Liver (tissue), 9 donors: ENCODE measurements around the gene KCNG1. TPM values are rescaled to one million over a fixed set of nuclear protein-coding genes. Genes with fewer than 3 reads are reported as not detected.
"Not testable (repeated sequence)": the region's sequence is repeated elsewhere in the genome, so short reads cannot be mapped to it uniquely, and the experiment has no call there.

Experiments
- DNase-seq: peaks from one replicate; pipeline ENCODE4 v3.0.0-alpha.2; 2017; ENCODE audit warnings: low spot score
- H3K27ac ChIP-seq, 2 donors: one replicate each; pipeline ENCODE4 v1.7.0; 2013; ENCODE audit warnings: inconsistent platforms in 2 of 2, low read length in 2 of 2, control low read depth in 1 of 2, low read depth in 1 of 2, mild to moderate bottlenecking in 1 of 2
- H3K27me3 ChIP-seq, 4 donors: one replicate each; pipeline versions ENCODE4 v1.6.1 to v1.7.0; 2013; ENCODE audit warnings: low read length in 3 of 4, inconsistent platforms in 1 of 4, mild to moderate bottlenecking in 1 of 4, moderate library complexity in 1 of 4; ENCODE audit not compliant: control insufficient read depth in 4 of 4, insufficient read depth in 4 of 4
- H3K36me3 ChIP-seq, 4 donors: one replicate each; pipeline versions ENCODE4 v1.6.1 to v1.7.0; 2013; ENCODE audit warnings: low read length in 3 of 4, mild to moderate bottlenecking in 3 of 4, low read depth in 1 of 4, moderate library complexity in 1 of 4; ENCODE audit not compliant: control insufficient read depth in 4 of 4, insufficient read depth in 3 of 4
- H3K4me1 ChIP-seq, 4 donors: one replicate each; pipeline versions ENCODE4 v1.6.1 to v1.7.0; 2013; ENCODE audit warnings: low read length in 3 of 4, mild to moderate bottlenecking in 3 of 4, moderate library complexity in 1 of 4; ENCODE audit not compliant: control insufficient read depth in 4 of 4, insufficient read depth in 4 of 4
- H3K4me3 ChIP-seq, 3 donors: one replicate each; pipeline versions ENCODE4 v1.6.1 to v1.7.0; 2013; ENCODE audit warnings: low read length in 3 of 3, control low read depth in 1 of 3, low read depth in 1 of 3, mild to moderate bottlenecking in 1 of 3
- H3K9ac ChIP-seq, 2 donors: one replicate each; pipeline ENCODE4 v1.7.0; 2013; ENCODE audit warnings: low read length in 2 of 2, mild to moderate bottlenecking in 2 of 2, moderate library complexity in 2 of 2, control low read depth in 1 of 2, low read depth in 1 of 2
- H3K9me3 ChIP-seq, 4 donors: one replicate each; pipeline versions ENCODE4 v1.6.1 to v1.7.0; 2013; ENCODE audit warnings: low read length in 3 of 4; ENCODE audit not compliant: control insufficient read depth in 4 of 4
- ATF3 ChIP-seq: IDR thresholded peaks from 2 replicates; pipeline ENCODE4 v1.6.1; 2016; ENCODE audit warnings: antibody characterized with exemption
- CTCF ChIP-seq: fragments of 150-350 bp; IDR thresholded peaks from 2 replicates; pipeline ENCODE4 v1.5.1; 2017; ENCODE audit warnings: improper control_type of control experiment, low read depth, low read length; ENCODE audit not compliant: missing input control
- EGR1 ChIP-seq, 2 donors: IDR thresholded peaks; 2 replicates each; pipeline ENCODE4 v1.6.1; 2016 to 2018; ENCODE audit warnings: antibody characterized with exemption in 2 of 2, low read depth in 2 of 2
- FOXA1 ChIP-seq: IDR thresholded peaks from 2 replicates; pipeline ENCODE4 v1.6.1; 2016; ENCODE audit warnings: antibody characterized with exemption
- FOXA2 ChIP-seq: IDR thresholded peaks from 2 replicates; pipeline ENCODE4 v1.6.1; 2016; ENCODE audit warnings: antibody characterized with exemption
- GABPA ChIP-seq, 2 donors: IDR thresholded peaks in 1 of 2; conservative IDR thresholded peaks in 1 of 2; 2 replicates each; pipeline ENCODE4 v1.6.1; 2016; ENCODE audit warnings: antibody characterized with exemption in 2 of 2, mild to moderate bottlenecking in 1 of 2, moderate library complexity in 1 of 2
- HNF4A ChIP-seq, 2 donors: conservative IDR thresholded peaks; 2 replicates each; pipeline ENCODE4 v1.6.1; 2016; ENCODE audit warnings: antibody characterized with exemption in 2 of 2, mild to moderate bottlenecking in 2 of 2
- HNF4G ChIP-seq: IDR thresholded peaks from 2 replicates; pipeline ENCODE4 v1.6.1; 2016; ENCODE audit warnings: antibody characterized with exemption
- JUND ChIP-seq, 2 donors: IDR thresholded peaks; 2 replicates each; pipeline ENCODE4 v1.6.1; 2016; ENCODE audit warnings: antibody characterized with exemption in 2 of 2
- MAX ChIP-seq: IDR thresholded peaks from 2 replicates; pipeline ENCODE4 v1.6.1; 2016; ENCODE audit warnings: antibody characterized with exemption
- NR2F2 ChIP-seq: IDR thresholded peaks from 2 replicates; pipeline ENCODE4 v1.6.1; 2016; ENCODE audit warnings: antibody characterized with exemption
- RAD21 ChIP-seq, 2 donors: IDR thresholded peaks; 2 replicates each; pipeline ENCODE4 v1.6.1; 2016; ENCODE audit warnings: antibody characterized with exemption in 2 of 2, mild to moderate bottlenecking in 2 of 2
- RXRA ChIP-seq, 2 donors: IDR thresholded peaks; 2 replicates each; pipeline ENCODE4 v1.6.1; 2017 to 2018; ENCODE audit warnings: antibody characterized with exemption in 2 of 2, mild to moderate bottlenecking in 1 of 2
- SP1 ChIP-seq: IDR thresholded peaks from 2 replicates; pipeline ENCODE4 v1.6.1; 2018; ENCODE audit warnings: antibody characterized with exemption, mild to moderate bottlenecking
- TAF1 ChIP-seq: conservative IDR thresholded peaks from 2 replicates; pipeline ENCODE4 v1.6.1; 2016; ENCODE audit warnings: antibody characterized with exemption, mild to moderate bottlenecking
- YY1 ChIP-seq: IDR thresholded peaks from 2 replicates; pipeline ENCODE4 v1.6.1; 2016; ENCODE audit warnings: antibody characterized with exemption, mild to moderate bottlenecking
- ZBTB33 ChIP-seq: IDR thresholded peaks from 2 replicates; pipeline ENCODE4 v1.6.1; 2016; ENCODE audit warnings: antibody characterized with exemption
- WGBS: extraction: QIAGEN DNeasy Blood & Tissue Kit; methylation state at CpG from one replicate; pipeline ENCODE4 v1.1.7; 2013; 5-methylcytosine and 5-hydroxymethylcytosine counted together
- polyA plus RNA-seq, 2 donors: library from polyadenylated mRNA; stranded (reverse) in 1 of 2; unstranded in 1 of 2; fragments of 200-250 nt in 1 of 2; fragments of >200 nt in 1 of 2; fragmentation: Nextera tagmentation in 1 of 2; extraction: Ambion mirVana in 1 of 2; gene quantifications; one replicate each; pipeline versions ENCODE4 v1.2.1 to v1.2.3, GENCODE V29; 2013 to 2015
- total RNA-seq, 2 donors: library from RNA; depleted of rRNA; stranded (reverse); fragments of >200 nt; gene quantifications; one replicate each; pipeline ENCODE4 v1.2.3, GENCODE V29; 2014
- TF ChIP-seq, protein P1 (sequence below): IDR thresholded peaks from 2 replicates; pipeline ENCODE4 v1.6.1; 2016; ENCODE audit warnings: antibody characterized with exemption, mild to moderate bottlenecking
- donor health status: healthy.
- donor health status: healthy.
- donor health status: healthy.
- donor health status: healthy.
- donor health status: healthy.

The KCNG1 gene
- total and polyA plus RNA-seq, 4 donors: 0.08 to 0.24 (median 0.14) TPM; not detected in 1

GRCh38 chr20:51046021-51046985 is 23.4 kb upstream of the KCNG1 start:
- H3K27ac ChIP-seq: no peak overlapping the region
- 81% methylated on average over 9 of the region's 9 CpGs for WGBS

GRCh38 chr20:51045492-51045891 is 22.6 kb upstream of the KCNG1 start:
- DNase-seq, H3K4me1 ChIP-seq, H3K36me3 ChIP-seq, H3K27me3 ChIP-seq, H3K27ac ChIP-seq, H3K9ac ChIP-seq, H3K9me3 ChIP-seq, H3K4me3 ChIP-seq: not testable (repeated sequence)
- WGBS: 79% methylated on average over 9 of the region's 9 CpGs

More at GRCh38 chr20:51046021-51046985, 23.4 kb upstream of the KCNG1 start:
- no peak for TF ChIP-seq NR2F2
- TF ChIP-seq YY1: no peak
- TF ChIP-seq EGR1 (IDR thresholded peaks at IDR 0.05; ENCODE audit: low read depth in 2 of 2): no peak
- TF ChIP-seq RXRA (IDR thresholded peaks at IDR 0.05): no peak
- no peak for TF ChIP-seq CTCF
- no peak for TF ChIP-seq JUND (IDR thresholded peaks at IDR 0.05)
- TF ChIP-seq, protein P1, sequence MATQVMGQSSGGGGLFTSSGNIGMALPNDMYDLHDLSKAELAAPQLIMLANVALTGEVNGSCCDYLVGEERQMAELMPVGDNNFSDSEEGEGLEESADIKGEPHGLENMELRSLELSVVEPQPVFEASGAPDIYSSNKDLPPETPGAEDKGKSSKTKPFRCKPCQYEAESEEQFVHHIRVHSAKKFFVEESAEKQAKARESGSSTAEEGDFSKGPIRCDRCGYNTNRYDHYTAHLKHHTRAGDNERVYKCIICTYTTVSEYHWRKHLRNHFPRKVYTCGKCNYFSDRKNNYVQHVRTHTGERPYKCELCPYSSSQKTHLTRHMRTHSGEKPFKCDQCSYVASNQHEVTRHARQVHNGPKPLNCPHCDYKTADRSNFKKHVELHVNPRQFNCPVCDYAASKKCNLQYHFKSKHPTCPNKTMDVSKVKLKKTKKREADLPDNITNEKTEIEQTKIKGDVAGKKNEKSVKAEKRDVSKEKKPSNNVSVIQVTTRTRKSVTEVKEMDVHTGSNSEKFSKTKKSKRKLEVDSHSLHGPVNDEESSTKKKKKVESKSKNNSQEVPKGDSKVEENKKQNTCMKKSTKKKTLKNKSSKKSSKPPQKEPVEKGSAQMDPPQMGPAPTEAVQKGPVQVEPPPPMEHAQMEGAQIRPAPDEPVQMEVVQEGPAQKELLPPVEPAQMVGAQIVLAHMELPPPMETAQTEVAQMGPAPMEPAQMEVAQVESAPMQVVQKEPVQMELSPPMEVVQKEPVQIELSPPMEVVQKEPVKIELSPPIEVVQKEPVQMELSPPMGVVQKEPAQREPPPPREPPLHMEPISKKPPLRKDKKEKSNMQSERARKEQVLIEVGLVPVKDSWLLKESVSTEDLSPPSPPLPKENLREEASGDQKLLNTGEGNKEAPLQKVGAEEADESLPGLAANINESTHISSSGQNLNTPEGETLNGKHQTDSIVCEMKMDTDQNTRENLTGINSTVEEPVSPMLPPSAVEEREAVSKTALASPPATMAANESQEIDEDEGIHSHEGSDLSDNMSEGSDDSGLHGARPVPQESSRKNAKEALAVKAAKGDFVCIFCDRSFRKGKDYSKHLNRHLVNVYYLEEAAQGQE: no peak
- no peak for TF ChIP-seq RAD21 (IDR thresholded peaks at IDR 0.05)
- no peak for TF ChIP-seq GABPA (IDR thresholded peaks at IDR 0.05 in 1 of 2, conservative IDR thresholded peaks at IDR 0.05 in 1 of 2)
- TF ChIP-seq FOXA2: no peak
- no peak for TF ChIP-seq MAX
- no peak for TF ChIP-seq ATF3
- no peak for TF ChIP-seq SP1
- no peak for TF ChIP-seq TAF1
- no peak for TF ChIP-seq HNF4A (conservative IDR thresholded peaks at IDR 0.05)
- no peak for TF ChIP-seq HNF4G
- no peak for TF ChIP-seq FOXA1
- TF ChIP-seq ZBTB33: no peak
- Histone ChIP-seq H3K9me3 (peaks cover 3 to 7% (median 5%) of the 10 kb centered on the region in 4 donors), H3K36me3 (no peaks in the 10 kb centered on the region), H3K4me1 (no peaks in the 10 kb centered on the region), H3K27me3 (peaks cover 0 to 4% (median 0%) of the 10 kb centered on the region in 4 donors), H3K9ac (no peak overlapping the region), H3K4me3 (no peak overlapping the region)
- DNase-seq: no peak
